HG02981 (cell line): ENCODE measurements around the gene MUC2.

ENCODE experiments used
- ATAC-seq: cut with Tn5 transposase; IDR thresholded peaks from one replicate; pipeline ENCODE4 v1.9.1; 2021; ENCODE audit warnings: mild to moderate bottlenecking, moderate library complexity; ENCODE audit not compliant: unreplicated experiment

MUC2 gene

GRCh38 chr11:1085440-1086170 is 10.9 kb downstream of the MUC2 start:
- no peak for ATAC-seq

- no peak for ATAC-seq
Measured at GRCh38 chr11:1086171-1087102, 11.8 kb downstream of the MUC2 start.

GRCh38 chr11:1087279-1087960 is 12.7 kb downstream of the MUC2 start:
- ATAC-seq: no peak

GRCh38 chr11:1087961-1088926 is 13.6 kb downstream of the MUC2 start:
- ATAC-seq: no peak

- ATAC-seq: no peak
Measured at GRCh38 chr11:1088927-1089737, 14.5 kb downstream of the MUC2 start.

GRCh38 chr11:1089738-1090599 is 15.3 kb downstream of the MUC2 start:
- ATAC-seq: no peak

GRCh38 chr11:1090600-1091331 is 16.1 kb downstream of the MUC2 start:
- no peak for ATAC-seq

GRCh38 chr11:1091332-1092083 is 16.8 kb downstream of the MUC2 start:
- no peak for ATAC-seq

GRCh38 chr11:1092145-1092670 is 17.5 kb downstream of the MUC2 start:
- no peak for ATAC-seq

- no peak for ATAC-seq
Measured at GRCh38 chr11:1092919-1093318, 18.2 kb downstream of the MUC2 start.

- no peak for ATAC-seq
Measured at GRCh38 chr11:1099519-1100355, 25.1 kb downstream of the MUC2 start.

- no peak for ATAC-seq
Measured at GRCh38 chr11:1100417-1101245, 26.0 kb downstream of the MUC2 start.

GRCh38 chr11:1101318-1102089 is 26.8 kb downstream of the MUC2 start:
- no peak for ATAC-seq

- ATAC-seq: no peak
Measured at GRCh38 chr11:1102221-1102971, 27.7 kb downstream of the MUC2 start.
